Tibial nerve (tissue), 3 donors: ENCODE data around the gene TOR3A.

ENCODE experiments used
- POLR2A ChIP-seq, 2 donors: fragments of 450-650 bp; IDR thresholded peaks; one replicate each; pipeline ENCODE4 v1.6.1; 2017; ENCODE audit warnings: antibody characterized with exemption in 2 of 2, mild to moderate bottlenecking in 2 of 2, moderate library complexity in 2 of 2
- TF ChIP-seq, protein P1 (sequence below), 5 experiments: fragments of 200-600 bp in 3 of 5; fragments of 450-650 bp in 2 of 5; sonication (generic) in 3 of 5; IDR thresholded peaks; one replicate each; pipeline ENCODE4 v1.5.1; 2016 to 2019; ENCODE audit warnings: antibody characterized with exemption in 5 of 5, mild to moderate bottlenecking in 3 of 5, moderate library complexity in 2 of 5

DNA sequence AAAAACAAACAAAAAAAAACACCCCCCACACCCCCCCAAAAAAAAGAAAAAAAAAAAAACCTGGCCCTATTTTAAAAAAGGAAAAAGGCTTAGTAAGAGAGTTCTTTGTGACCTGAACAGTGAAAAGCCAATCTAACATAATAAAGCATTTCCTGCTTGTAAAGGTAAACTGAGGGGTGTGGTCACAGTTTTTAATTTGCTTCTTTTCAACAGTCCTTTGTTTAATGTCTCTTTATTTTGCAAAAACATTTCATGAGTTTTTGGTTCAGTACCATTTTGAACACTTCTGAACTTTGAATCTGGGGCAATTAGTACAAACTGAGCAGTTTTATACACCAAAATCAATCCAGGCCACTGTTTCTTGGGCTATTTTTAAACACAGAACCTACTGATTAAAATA lies 37.6 kb downstream of the TOR3A start:
- TF ChIP-seq, protein P1, sequence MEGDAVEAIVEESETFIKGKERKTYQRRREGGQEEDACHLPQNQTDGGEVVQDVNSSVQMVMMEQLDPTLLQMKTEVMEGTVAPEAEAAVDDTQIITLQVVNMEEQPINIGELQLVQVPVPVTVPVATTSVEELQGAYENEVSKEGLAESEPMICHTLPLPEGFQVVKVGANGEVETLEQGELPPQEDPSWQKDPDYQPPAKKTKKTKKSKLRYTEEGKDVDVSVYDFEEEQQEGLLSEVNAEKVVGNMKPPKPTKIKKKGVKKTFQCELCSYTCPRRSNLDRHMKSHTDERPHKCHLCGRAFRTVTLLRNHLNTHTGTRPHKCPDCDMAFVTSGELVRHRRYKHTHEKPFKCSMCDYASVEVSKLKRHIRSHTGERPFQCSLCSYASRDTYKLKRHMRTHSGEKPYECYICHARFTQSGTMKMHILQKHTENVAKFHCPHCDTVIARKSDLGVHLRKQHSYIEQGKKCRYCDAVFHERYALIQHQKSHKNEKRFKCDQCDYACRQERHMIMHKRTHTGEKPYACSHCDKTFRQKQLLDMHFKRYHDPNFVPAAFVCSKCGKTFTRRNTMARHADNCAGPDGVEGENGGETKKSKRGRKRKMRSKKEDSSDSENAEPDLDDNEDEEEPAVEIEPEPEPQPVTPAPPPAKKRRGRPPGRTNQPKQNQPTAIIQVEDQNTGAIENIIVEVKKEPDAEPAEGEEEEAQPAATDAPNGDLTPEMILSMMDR (IDR thresholded peaks at IDR 0.05): no peak
- no peak for TF ChIP-seq POLR2A (IDR thresholded peaks at IDR 0.05)
